Stimulated activated naive CD8-positive, alpha-beta T cell treated with anti-CD3 and anti-CD28 coated beads, Interleukin-15, Interleukin-2, amounts not matched to agents 100 ng/mL and 50 ng/mL, for 24 hours (primary cell): Measurements from ENCODE around the gene PTBP3.
"Not testable (repeated sequence)": the region's sequence is repeated elsewhere in the genome, so short reads cannot be mapped to it uniquely, and the experiment has no call there.

Source experiments
- H3K27ac Mint-ChIP-seq: one replicate; pipeline ENCODE4 v1.8.0; 2021; ENCODE audit warnings: mild to moderate bottlenecking, mixed read lengths
- H3K27me3 Mint-ChIP-seq: one replicate; pipeline ENCODE4 v1.8.0; 2021; ENCODE audit warnings: mixed read lengths
- H3K36me3 Mint-ChIP-seq: one replicate; pipeline ENCODE4 v1.8.0; 2021; ENCODE audit warnings: low read depth, mixed read lengths
- H3K4me1 Mint-ChIP-seq: one replicate; pipeline ENCODE4 v1.8.0; 2021; ENCODE audit warnings: low read depth, mixed read lengths
- H3K4me3 Mint-ChIP-seq: one replicate; pipeline ENCODE4 v1.8.0; 2021; ENCODE audit warnings: mild to moderate bottlenecking, mixed read lengths
- H3K9me3 Mint-ChIP-seq: one replicate; pipeline ENCODE4 v1.8.0; 2021; ENCODE audit warnings: mixed read lengths

PTBP3 gene

GRCh38 chr9:112198646-112199045 is 134.8 kb downstream of the PTBP3 start:
- peaks cover 6% of the 10 kb centered on the region for H3K4me1 Mint-ChIP-seq
- no peak overlapping the region for H3K4me3 Mint-ChIP-seq
- H3K9me3 Mint-ChIP-seq: peaks cover 4% of the 10 kb centered on the region

GRCh38 chr9:112194969-112195431 is 138.4 kb downstream of the PTBP3 start:
- Mint-ChIP-seq H3K36me3 (peaks cover 7% of the 10 kb centered on the region), H3K9me3 (no peaks in the 10 kb centered on the region), H3K4me3 (no peak overlapping the region), H3K4me1 (peaks cover 8% of the 10 kb centered on the region), H3K27ac (no peak overlapping the region), H3K27me3 (no peaks in the 10 kb centered on the region)

More at GRCh38 chr9:112198646-112199045, 134.8 kb downstream of the PTBP3 start:
- Mint-ChIP-seq H3K27ac (no peak overlapping the region), H3K36me3 (no peaks in the 10 kb centered on the region), H3K27me3 (no peaks in the 10 kb centered on the region)

GRCh38 chr9:112193572-112194288 is 139.7 kb downstream of the PTBP3 start:
- Mint-ChIP-seq H3K27ac (no peak overlapping the region), H3K27me3 (no peaks in the 10 kb centered on the region), H3K4me1 (peaks cover 8% of the 10 kb centered on the region), H3K4me3 (no peak overlapping the region), H3K36me3 (peaks cover 7% of the 10 kb centered on the region), H3K9me3 (no peaks in the 10 kb centered on the region)

- not testable (repeated sequence) for H3K27me3 Mint-ChIP-seq, H3K4me3 Mint-ChIP-seq, H3K9me3 Mint-ChIP-seq, H3K36me3 Mint-ChIP-seq, H3K4me1 Mint-ChIP-seq, H3K27ac Mint-ChIP-seq
These were observed 143.1 kb downstream of the PTBP3 start for GRCh38 chr9:112190320-112190719.

- no peak overlapping the region for H3K27ac Mint-ChIP-seq
These were observed 144.5 kb downstream of the PTBP3 start for GRCh38 chr9:112188884-112189283.

GRCh38 chr9:112187404-112187803 is 146.0 kb downstream of the PTBP3 start:
- no peak overlapping the region for H3K4me3 Mint-ChIP-seq
- H3K9me3 Mint-ChIP-seq: peaks cover 8% of the 10 kb centered on the region
- H3K27me3 Mint-ChIP-seq: peaks cover 5% of the 10 kb centered on the region
- H3K36me3 Mint-ChIP-seq: peaks cover 12% of the 10 kb centered on the region
- H3K27ac Mint-ChIP-seq: no peak overlapping the region
- peaks cover 3% of the 10 kb centered on the region for H3K4me1 Mint-ChIP-seq

More at GRCh38 chr9:112188884-112189283, 144.5 kb downstream of the PTBP3 start:
- Mint-ChIP-seq H3K4me3 (no peak overlapping the region), H3K36me3 (peaks cover 7% of the 10 kb centered on the region), H3K9me3 (no peaks in the 10 kb centered on the region), H3K4me1 (peaks cover 5% of the 10 kb centered on the region), H3K27me3 (no peaks in the 10 kb centered on the region)

GRCh38 chr9:112186695-112187094 is 146.7 kb downstream of the PTBP3 start:
- Mint-ChIP-seq H3K9me3 (peaks cover 10% of the 10 kb centered on the region), H3K4me3 (no peak overlapping the region), H3K4me1 (peaks cover 5% of the 10 kb centered on the region), H3K36me3 (peaks cover 14% of the 10 kb centered on the region), H3K27me3 (peaks cover 7% of the 10 kb centered on the region), H3K27ac (no peak overlapping the region)

GRCh38 chr9:112184946-112185345 is 148.5 kb downstream of the PTBP3 start:
- peaks cover 10% of the 10 kb centered on the region for H3K9me3 Mint-ChIP-seq
- no peak overlapping the region for H3K27ac Mint-ChIP-seq
- H3K4me1 Mint-ChIP-seq: peaks cover 22% of the 10 kb centered on the region
- peaks cover 7% of the 10 kb centered on the region for H3K27me3 Mint-ChIP-seq
- H3K4me3 Mint-ChIP-seq: no peak overlapping the region
- H3K36me3 Mint-ChIP-seq: peaks cover 7% of the 10 kb centered on the region

- peaks cover 10% of the 10 kb centered on the region for H3K9me3 Mint-ChIP-seq
- peaks cover 7% of the 10 kb centered on the region for H3K27me3 Mint-ChIP-seq
- no peak overlapping the region for H3K4me3 Mint-ChIP-seq
- peaks cover 7% of the 10 kb centered on the region for H3K36me3 Mint-ChIP-seq
- H3K27ac Mint-ChIP-seq: no peak overlapping the region
- peaks cover 26% of the 10 kb centered on the region for H3K4me1 Mint-ChIP-seq
These were observed 149.2 kb downstream of the PTBP3 start for GRCh38 chr9:112184221-112184620.

GRCh38 chr9:112180387-112180881 is 153.0 kb downstream of the PTBP3 start:
- peak overlapping the region; percentile 75 for H3K27ac Mint-ChIP-seq
- peaks cover 10% of the 10 kb centered on the region for H3K9me3 Mint-ChIP-seq
- H3K4me3 Mint-ChIP-seq: peak overlapping the region; percentile 1
- peaks cover 7% of the 10 kb centered on the region for H3K36me3 Mint-ChIP-seq
- H3K27me3 Mint-ChIP-seq: peaks cover 39% of the 10 kb centered on the region
- peaks cover 50% of the 10 kb centered on the region for H3K4me1 Mint-ChIP-seq

GRCh38 chr9:112179816-112180215 is 153.6 kb downstream of the PTBP3 start:
- Mint-ChIP-seq H3K27me3 (peaks cover 41% of the 10 kb centered on the region), H3K36me3 (peaks cover 7% of the 10 kb centered on the region), H3K4me3 (no peak overlapping the region), H3K27ac (no peak overlapping the region), H3K9me3 (peaks cover 10% of the 10 kb centered on the region), H3K4me1 (peaks cover 50% of the 10 kb centered on the region)

GRCh38 chr9:112176524-112176923 is 156.9 kb downstream of the PTBP3 start:
- peaks cover 64% of the 10 kb centered on the region for H3K4me1 Mint-ChIP-seq
- no peaks in the 10 kb centered on the region for H3K9me3 Mint-ChIP-seq
- H3K4me3 Mint-ChIP-seq: peak overlapping the region; percentile 2
- H3K27ac Mint-ChIP-seq: no peak overlapping the region
- no peaks in the 10 kb centered on the region for H3K36me3 Mint-ChIP-seq
- peaks cover 34% of the 10 kb centered on the region for H3K27me3 Mint-ChIP-seq

- Mint-ChIP-seq H3K4me3 (peak overlapping the region; percentile 53), H3K4me1 (peaks cover 57% of the 10 kb centered on the region), H3K9me3 (no peaks in the 10 kb centered on the region), H3K27me3 (peaks cover 34% of the 10 kb centered on the region), H3K36me3 (no peaks in the 10 kb centered on the region), H3K27ac (peak overlapping the region; percentile 42)
These were observed 157.6 kb downstream of the PTBP3 start for GRCh38 chr9:112175796-112176315.

GRCh38 chr9:112174965-112175795 is 158.2 kb downstream of the PTBP3 start, which contains the start of gene SUSD1:
Gene SUSD1 (minus strand): TSS chr9:112175297. CDS start chr9:112175235, 62 bp downstream.
- peaks cover 53% of the 10 kb centered on the region for H3K4me1 Mint-ChIP-seq
- peak within 1 kb of the TSS; percentile 92 for H3K27ac Mint-ChIP-seq
- H3K36me3 Mint-ChIP-seq: no peaks in the 10 kb centered on the region
- peak within 1 kb of the TSS; percentile 85 for H3K4me3 Mint-ChIP-seq
- no peaks in the 10 kb centered on the region for H3K9me3 Mint-ChIP-seq
- peaks cover 34% of the 10 kb centered on the region for H3K27me3 Mint-ChIP-seq
